Measurements from ENCODE around the gene B3GALT5. TPM values are rescaled to one million over a fixed set of nuclear protein-coding genes. Genes with fewer than 3 reads are reported as not detected.

Gene B3GALT5
- total and polyA plus RNA-seq, 12 donors: 0.07 to 0.60 (median 0.25) TPM; not detected in 2

DNA sequence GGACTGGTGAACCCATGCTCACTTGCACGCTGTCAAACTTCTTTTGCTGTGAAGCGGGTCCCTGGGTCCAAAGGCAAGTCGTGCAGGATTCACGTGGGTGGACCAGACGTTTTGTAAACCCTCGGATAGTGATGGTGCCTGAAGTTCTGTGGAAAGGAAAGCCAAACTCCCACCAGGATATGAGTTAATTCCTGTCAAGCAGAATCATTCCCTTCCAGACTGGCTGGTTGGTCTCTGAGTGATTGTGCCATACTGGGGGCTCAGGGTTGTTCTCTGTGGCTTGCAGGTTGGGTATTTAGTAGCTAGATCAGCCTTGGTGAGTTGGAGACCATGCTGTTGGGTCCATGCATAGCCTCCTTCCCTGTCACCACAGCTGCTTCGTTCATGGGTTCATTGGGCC, 99.5 kb downstream of the B3GALT5 start:
- H3K4me3 ChIP-seq: no peak overlapping the region
- no peak overlapping the region for H3K27ac ChIP-seq
- no peak for DNase-seq
- intact Hi-C loops (cut with DNase I): loop anchor here in 1 of 2 donors (5.0 kb wide), 1 partner anchor 190 kb away; no protein-coding TSS in a partner anchor
- WGBS, 4 donors: 75 to 80% (median 76%) methylated on average over 7 of the region's 7 CpGs
- no peaks in the 10 kb centered on the region for H3K27me3 ChIP-seq
- H3K4me1 ChIP-seq (replicated peaks in 1 of 2): no peaks in the 10 kb centered on the region
- no peak for TF ChIP-seq CTCF (IDR thresholded peaks at IDR 0.05)
- TF ChIP-seq POLR2A (IDR thresholded peaks at IDR 0.05): no peak
- H3K9me3 ChIP-seq (replicated peaks in 1 of 3): no peaks in the 10 kb centered on the region
- no peaks in the 10 kb centered on the region for H3K36me3 ChIP-seq (replicated peaks in 1 of 2)

GRCh38 chr21:39712976-39713375, 100.2 kb downstream of the B3GALT5 start:
- Histone ChIP-seq H3K4me3 (no peak overlapping the region), H3K27ac (no peak overlapping the region), H3K36me3 (replicated peaks in 1 of 2) (no peaks in the 10 kb centered on the region), H3K9me3 (replicated peaks in 1 of 3) (no peaks in the 10 kb centered on the region), H3K27me3 (no peaks in the 10 kb centered on the region), H3K4me1 (replicated peaks in 1 of 2) (no peaks in the 10 kb centered on the region)
- DNase-seq: no peak
- TF ChIP-seq CTCF (IDR thresholded peaks at IDR 0.05) (no peak), POLR2A (IDR thresholded peaks at IDR 0.05) (no peak)
- WGBS, 4 donors: 40 to 66% (median 62%) methylated on average over 2 to 3 of the region's 3 CpGs
- intact Hi-C loops (cut with DNase I): loop anchor here in 1 of 2 donors (5.0 kb wide), 1 partner anchor 191 kb away; no protein-coding TSS in a partner anchor

DNA sequence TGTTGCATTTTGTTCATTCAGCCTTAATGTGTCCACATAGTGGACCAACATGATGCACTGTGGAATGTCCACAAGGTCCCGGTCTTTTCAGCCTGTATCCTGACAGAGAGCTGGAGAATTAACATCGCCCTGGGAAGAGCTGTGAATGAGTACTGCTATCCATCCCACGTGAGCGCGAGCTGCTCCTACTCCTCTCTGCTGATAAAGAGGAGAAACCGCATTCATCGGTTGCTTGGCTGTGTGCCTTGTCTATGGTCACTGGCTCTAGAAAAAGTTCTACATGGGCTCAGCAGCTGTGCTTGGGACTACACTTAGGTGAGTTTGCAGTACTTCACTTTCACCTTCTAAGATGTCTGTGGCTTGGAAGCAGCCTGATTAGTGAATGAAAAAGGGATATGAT, 101.2 kb downstream of the B3GALT5 start:
- WGBS, 4 donors: 84 to 89% (median 87%) methylated on average over 7 of the region's 7 CpGs

DNA sequence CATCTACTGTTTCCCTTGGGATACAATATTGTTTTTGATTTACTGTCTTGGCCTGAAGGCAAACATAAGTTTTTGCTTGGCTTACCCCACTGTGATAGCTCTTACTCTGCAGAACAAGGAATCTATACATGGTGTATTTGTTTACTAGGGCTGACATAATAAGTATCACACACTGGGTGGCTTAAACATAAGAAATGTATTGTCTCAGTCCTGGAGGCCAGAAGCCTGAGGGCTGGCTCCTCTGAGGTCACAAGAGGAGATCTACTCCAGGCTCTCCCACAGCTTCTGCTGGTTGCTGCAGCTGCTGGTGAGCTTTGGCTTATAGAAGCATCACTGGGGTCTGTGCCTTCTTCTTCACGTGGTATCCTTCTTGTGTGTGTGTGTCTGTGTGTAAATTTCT, 101.6 kb downstream of the B3GALT5 start:
- WGBS, 4 donors: 78 to 86% (median 80%) methylated on average over 1 of the region's 1 CpG
- intact Hi-C loops (cut with DNase I): loop anchor here in 1 of 2 donors (5.0 kb wide), 1 partner anchor 192 kb away; no protein-coding TSS in a partner anchor

More for the DNA sequence above, 101.2 kb downstream of the B3GALT5 start:
- intact Hi-C loops (cut with DNase I): loop anchor here in 1 of 2 donors (5.0 kb wide), 1 partner anchor 192 kb away; no protein-coding TSS in a partner anchor
- no peak overlapping the region for H3K27ac ChIP-seq
- no peak for TF ChIP-seq CTCF (IDR thresholded peaks at IDR 0.05)
- TF ChIP-seq POLR2A (IDR thresholded peaks at IDR 0.05): no peak
- no peaks in the 10 kb centered on the region for H3K9me3 ChIP-seq (replicated peaks in 1 of 3)
- H3K36me3 ChIP-seq (replicated peaks in 1 of 2): no peaks in the 10 kb centered on the region
- no peaks in the 10 kb centered on the region for H3K27me3 ChIP-seq
- no peaks in the 10 kb centered on the region for H3K4me1 ChIP-seq (replicated peaks in 1 of 2)
- no peak overlapping the region for H3K4me3 ChIP-seq
- DNase-seq: no peak

More for the DNA sequence above, 101.6 kb downstream of the B3GALT5 start:
- no peak for DNase-seq
- TF ChIP-seq CTCF (IDR thresholded peaks at IDR 0.05): no peak
- TF ChIP-seq POLR2A (IDR thresholded peaks at IDR 0.05): no peak
- H3K9me3 ChIP-seq (replicated peaks in 1 of 3): no peaks in the 10 kb centered on the region
- no peak overlapping the region for H3K27ac ChIP-seq
- no peaks in the 10 kb centered on the region for H3K36me3 ChIP-seq (replicated peaks in 1 of 2)
- no peaks in the 10 kb centered on the region for H3K4me1 ChIP-seq (replicated peaks in 1 of 2)
- no peaks in the 10 kb centered on the region for H3K27me3 ChIP-seq
- H3K4me3 ChIP-seq: no peak overlapping the region

Data from adrenal gland (tissue), 12 donors.